RPMI7951 (cell line): ENCODE data around the gene BABAM2. TPM values are rescaled to one million over a fixed set of nuclear protein-coding genes. Genes with fewer than 3 reads are reported as not detected.
A peak's percentile ranks its signal among the peaks of the same experiment; 100 is the strongest.

ENCODE experiments used
- DNase-seq: peaks from one replicate; pipeline ENCODE4 v3.0.0-alpha.2; 2012; ENCODE audit warnings: low read depth
- total RNA-seq: library from RNA; depleted of rRNA; stranded (reverse); fragments of >200 nt; shearing (Covaris generic); gene quantifications from 2 replicates; pipeline ENCODE4 v1.2.3, GENCODE V29; 2014

BABAM2 gene
- total RNA-seq, 1 experiment from 2014 or later = 54.7 TPM

- DNase-seq = no peak
Observed at GRCh38 chr2:28202719-28203118, 312.2 kb downstream of the BABAM2 start.

DNA sequence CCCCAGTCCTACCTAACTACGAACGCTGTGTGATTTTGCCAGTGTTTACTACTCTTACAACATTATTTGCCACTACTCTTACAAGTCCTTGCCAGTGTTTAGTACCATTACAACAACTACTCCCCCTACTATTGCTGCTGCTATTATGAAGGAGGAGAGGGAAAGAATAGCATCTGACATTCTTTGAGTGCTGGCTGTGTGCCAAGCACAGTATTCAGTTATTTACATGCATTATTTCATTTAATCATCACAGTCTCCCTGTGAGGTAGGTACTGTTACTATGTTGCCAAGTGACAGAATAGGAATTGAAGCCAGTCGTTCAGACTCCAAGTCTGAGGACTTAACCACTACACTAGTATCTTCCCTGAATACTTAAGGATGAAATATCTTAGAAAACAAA is 316.2 kb downstream of the BABAM2 start:
- DNase-seq = peak; percentile 13

- no peak for DNase-seq
Observed at GRCh38 chr2:28209261-28209691, 318.7 kb downstream of the BABAM2 start.

- no peak for DNase-seq
Observed at GRCh38 chr2:28209864-28210263, 319.3 kb downstream of the BABAM2 start.

DNA sequence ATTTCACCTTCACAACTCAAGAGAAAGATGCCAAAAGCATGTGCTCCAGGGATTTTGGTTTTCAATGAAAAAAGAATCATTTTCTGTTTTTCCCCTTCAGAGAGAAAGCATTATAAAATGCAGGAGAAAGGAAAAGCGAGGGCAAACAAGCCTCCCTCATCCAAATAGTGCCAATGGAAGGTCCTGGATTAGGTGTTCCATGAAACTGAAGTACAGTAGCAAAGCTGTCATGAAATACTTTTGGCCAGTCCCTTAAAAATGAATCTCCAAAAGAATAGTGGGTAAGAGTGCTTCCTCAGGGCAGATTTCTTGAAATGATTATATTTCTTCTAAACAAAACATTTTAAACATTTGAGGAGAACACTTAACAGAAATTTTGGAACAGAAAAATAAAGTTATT is 320.0 kb downstream of the BABAM2 start:
- DNase-seq = no peak

DNA sequence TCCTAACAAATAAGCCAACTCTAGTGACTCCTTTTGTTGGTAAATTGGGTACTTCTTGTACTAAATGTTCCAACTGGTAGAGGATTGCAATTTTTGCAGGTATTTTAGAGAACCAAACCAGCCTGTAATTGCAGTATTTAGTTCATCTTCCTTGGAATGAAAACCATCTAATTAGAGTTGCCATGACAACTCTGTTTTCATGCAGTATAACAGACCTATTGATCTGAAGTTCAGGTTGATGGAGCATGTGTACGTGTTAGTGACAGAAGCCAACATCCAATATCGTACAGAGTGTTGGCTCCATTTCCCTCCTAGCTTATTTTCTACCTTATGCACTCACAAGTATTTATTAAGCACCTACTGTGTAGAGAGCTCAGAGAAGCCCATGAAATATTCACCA is 325.8 kb downstream of the BABAM2 start:
- no peak for DNase-seq

- no peak for DNase-seq
Observed at GRCh38 chr2:28217042-28217740, 326.7 kb downstream of the BABAM2 start.

DNA sequence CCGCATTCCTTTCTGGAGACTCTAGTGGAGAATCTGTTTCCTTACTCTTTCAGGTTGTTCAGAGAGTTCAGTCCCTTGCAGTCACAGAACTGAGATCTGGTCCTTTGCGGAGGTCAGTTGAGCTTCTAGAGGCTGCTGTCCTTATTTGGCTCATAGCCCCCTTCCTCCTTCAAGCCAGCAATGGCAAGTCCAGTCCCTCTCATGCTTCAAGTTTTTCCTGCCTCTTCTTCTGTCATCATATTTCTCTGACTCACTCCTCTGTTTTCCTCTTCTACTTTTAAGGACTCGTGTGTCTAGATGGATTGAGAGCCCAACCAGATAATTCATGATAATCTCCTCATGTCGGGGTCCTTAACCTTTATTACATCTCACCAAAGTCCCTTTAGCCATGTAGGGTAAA is 328.6 kb downstream of the BABAM2 start:
- no peak for DNase-seq

GRCh38 chr2:28219758-28220368 is 329.3 kb downstream of the BABAM2 start:
- no peak for DNase-seq

DNA sequence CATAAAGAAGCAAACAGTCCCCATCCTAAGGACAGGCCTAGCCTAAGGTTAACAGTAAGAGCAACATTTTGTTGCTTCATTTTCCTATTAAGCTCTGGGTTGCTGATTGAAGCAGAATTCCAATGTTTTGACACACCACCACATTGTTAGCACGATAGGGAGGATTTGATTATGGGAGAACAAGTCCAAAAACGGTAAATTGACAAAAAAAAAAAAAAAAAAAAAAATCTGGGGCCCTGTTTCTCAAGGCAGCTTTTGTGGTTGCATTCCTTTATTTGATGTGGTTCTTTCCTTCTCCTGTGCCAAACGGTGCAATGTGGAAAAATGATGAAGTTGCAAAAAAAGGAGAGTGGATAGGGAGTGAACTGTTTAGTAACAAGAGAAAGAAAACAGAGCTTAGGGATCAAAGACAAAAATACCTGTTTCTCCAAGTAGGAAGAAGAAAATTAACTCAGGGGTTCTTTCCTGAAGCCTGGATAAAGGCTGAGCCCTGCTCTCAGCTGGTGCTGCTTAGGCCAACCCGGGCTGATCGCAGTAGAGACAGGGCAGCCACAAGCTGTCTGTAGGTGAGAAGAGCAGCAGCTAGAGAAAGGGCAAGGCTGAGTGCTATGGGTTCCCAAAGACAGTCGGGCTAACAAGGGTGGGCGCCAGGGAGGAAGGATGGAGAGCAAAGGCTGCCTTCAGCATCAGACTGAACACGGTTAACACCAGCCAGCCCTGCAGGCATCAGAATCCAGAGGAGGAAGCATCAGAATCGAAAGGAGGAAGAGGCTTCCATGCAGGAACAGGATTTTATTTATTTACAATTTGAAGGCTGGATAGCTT is 334.3 kb downstream of the BABAM2 start:
- peak; percentile 98 for DNase-seq

DNA sequence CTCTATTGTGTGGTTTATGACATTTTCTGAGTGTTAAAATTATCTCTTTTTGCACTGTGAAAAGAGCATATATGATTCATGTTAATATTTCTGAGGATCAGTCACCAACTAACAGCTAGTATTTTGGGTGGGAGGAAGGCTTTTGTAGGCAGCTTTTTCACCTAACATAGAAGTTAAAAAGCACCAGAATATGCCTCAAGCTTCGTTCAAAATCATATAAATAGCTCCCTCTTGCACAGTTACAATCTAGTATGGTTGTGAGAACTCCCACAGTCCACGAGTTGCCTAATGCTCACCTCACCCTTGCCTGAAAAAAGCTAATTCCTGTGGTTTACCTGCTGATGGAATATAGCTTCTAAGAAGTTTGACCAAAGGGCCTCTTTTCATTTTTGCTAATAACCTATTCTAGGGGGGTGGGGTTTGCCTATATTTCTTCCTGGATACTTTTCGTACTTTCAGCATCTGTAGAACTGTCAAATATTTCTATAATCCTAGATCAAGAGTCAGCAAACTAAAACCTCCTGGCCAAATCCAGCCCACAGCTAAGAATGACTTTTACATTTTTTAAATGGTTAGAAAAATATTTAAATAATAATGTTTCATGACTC is 335.0 kb downstream of the BABAM2 start:
- no peak for DNase-seq

DNA sequence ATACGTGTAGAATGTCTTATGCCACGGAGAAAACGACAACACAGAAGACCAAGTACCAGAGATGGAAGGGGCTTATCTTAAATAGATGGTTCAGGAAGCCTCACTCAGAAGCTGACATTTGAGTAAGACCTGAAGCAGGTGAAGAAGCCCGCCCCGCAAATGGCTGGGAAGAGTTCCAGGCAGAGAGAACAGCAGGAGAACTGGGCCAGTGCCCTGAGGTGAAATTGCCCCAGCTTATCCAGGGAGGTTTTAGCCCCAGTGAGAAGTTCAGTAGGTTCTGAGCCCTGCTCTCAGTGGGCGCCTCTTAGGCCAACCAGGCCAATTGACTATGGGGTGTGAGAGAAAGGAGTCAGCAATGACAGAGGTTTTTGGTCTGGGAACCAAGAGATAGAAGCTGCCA is 336.0 kb downstream of the BABAM2 start:
- DNase-seq = no peak

- DNase-seq = no peak
Observed at GRCh38 chr2:28227498-28227897, 337.0 kb downstream of the BABAM2 start.

DNA sequence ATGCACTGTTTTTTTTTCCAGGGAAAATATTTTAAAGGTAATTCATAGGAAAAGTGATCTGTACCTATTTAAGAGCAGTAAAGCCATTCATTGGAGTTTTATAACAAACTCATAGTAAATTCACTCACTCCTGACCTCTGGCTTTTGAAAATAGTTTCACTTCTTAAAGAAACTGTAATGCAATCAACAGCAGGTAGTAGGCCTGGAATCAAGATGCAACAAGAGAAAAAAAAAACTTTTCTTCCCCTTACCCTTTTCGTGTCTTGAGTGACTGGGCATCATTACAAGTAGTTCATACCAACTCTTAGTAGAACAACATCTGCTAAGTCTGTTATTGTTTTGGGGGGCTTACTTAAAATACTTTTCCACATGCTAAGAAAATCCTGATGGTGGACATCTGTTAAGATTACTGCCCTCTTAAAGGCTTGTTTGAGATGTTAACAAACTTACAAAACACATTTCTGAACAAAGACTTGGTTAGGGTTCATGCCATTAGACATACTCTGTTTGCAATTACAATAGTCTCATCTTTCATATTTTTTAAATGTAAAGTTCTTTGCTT is 338.0 kb downstream of the BABAM2 start:
- no peak for DNase-seq

DNA sequence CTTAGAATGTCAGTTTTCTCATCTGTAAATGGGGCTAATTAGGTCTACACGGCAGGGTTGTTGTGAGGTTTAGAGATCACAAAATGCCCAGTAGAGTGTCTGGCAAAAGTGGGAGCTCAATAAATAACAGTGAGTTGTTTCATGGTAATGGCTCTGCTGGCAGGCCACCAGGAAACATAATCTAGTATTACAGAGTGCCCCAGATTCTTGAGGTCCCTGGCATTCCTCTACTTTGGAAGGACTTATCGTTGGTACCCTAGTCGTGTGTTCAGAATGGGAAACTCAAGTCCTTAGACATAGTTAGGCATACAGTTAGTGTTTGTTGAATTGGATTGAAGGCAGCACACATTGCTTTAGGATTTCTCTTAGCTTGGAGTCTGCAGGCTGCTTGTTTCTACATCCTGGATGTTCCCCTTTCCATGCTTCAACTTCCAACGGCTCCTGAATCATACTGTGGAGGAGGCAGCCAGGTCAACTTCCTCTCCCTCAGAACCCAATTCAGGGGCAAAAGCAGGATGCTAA is 340.6 kb downstream of the BABAM2 start:
- DNase-seq = peak; percentile 83

- no peak for DNase-seq
Observed at GRCh38 chr2:28232295-28232694, 341.8 kb downstream of the BABAM2 start.

DNA sequence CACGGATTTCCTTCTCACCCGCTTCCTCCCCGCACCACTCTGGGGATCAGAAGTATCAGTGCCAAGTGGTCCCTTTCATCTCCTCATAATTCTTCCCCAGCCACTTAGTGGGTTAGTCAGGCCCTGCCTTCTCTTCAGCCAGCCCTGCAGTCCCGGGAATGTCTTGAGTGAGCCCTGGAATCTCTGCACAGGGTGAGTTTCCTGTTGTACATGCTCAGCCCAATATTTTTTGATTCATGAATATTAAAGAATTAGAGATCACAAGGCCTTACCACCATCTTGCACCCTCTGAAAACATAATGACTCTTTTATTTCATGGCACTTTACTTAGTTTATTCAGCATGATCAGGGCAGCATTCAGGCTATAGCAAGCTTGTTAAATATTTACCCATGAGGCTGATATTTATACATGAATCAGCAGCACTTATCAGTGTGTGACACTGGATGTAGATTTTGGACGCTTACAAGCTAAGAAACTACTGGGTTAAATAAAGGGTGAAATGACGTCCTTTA is 342.7 kb downstream of the BABAM2 start:
- DNase-seq = peak; percentile 38

- no peak for DNase-seq
Observed at GRCh38 chr2:28234807-28235206, 344.3 kb downstream of the BABAM2 start.

- no peak for DNase-seq
Observed at GRCh38 chr2:28239207-28239606, 348.7 kb downstream of the BABAM2 start.

DNA sequence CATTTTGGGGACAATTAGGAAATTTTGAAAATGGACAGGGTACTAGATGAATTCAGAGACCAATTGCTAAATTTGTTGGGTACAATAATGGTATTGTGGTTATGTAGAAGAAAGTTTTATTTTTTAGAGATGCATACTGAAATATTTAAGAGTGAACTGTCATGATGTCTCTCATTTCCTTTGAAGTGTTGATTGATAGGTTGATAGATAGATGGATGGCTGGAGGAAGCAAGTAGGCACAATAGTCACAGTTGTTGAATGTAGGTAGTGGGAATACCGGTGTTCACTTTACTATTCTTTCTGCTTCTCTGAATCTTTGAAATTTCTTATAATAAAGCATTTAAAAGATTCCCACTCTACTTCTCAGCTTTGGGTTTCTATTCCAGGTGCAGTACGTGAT is 350.4 kb downstream of the BABAM2 start:
- DNase-seq = no peak

- no peak for DNase-seq
Observed at GRCh38 chr2:28247290-28247689, 356.8 kb downstream of the BABAM2 start.

DNA sequence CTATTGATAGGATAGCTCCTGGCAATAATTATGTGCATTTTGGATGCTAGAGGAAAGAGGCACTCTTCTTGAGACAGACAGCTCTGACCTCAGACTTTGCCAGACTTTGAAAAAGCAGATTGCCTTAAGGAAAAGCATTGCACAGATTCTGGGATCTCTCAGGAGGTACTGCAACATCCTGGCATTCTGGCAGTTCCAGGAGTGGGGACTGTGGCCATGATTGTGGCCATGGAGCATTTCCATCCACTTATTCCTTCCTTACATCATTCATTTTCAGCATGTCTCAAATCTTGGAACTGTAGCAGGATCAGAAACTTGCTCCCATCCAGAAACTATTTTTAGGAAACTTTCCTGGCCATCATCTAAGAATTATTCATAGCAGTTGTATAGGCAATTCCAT is 357.2 kb downstream of the BABAM2 start:
- no peak for DNase-seq
